Activated B cell treated with CpG ODN at 0.5 μM for 24 hours (primary cell): ENCODE data around the gene PFDN1. TPM values are rescaled to one million over a fixed set of nuclear protein-coding genes. Genes with fewer than 3 reads are reported as not detected.

Experiments
- ATAC-seq: fragments of 200-7000 bp; cut with Tn5 transposase; one replicate; pipeline ENCODE4 v1.10.0; 2021; ENCODE audit warnings: low read depth, mild to moderate bottlenecking, moderate library complexity
- CTCF ChIA-PET: fragments of 350-600 bp; sonication (Branson Sonifier 250); formaldehyde crosslinking; loops from one replicate; lab custom pipeline; 2021; ENCODE audit warnings: antibody characterized with exemption; lab: Charles Lee
- POLR2A ChIA-PET: fragments of 350-600 bp; sonication (Branson Sonifier 250); formaldehyde crosslinking; loops from one replicate; lab custom pipeline; 2021; ENCODE audit warnings: antibody characterized with exemption; lab: Charles Lee
- DNase-seq: peaks from one replicate; pipeline ENCODE4 v3.0.0; 2022
- H3K27ac Mint-ChIP-seq: one replicate; pipeline ENCODE4 v1.8.0; 2020; ENCODE audit warnings: mixed read lengths
- H3K27me3 Mint-ChIP-seq: one replicate; pipeline ENCODE4 v1.8.0; 2021; ENCODE audit warnings: mixed read lengths
- H3K36me3 Mint-ChIP-seq: one replicate; pipeline ENCODE4 v1.8.0; 2021; ENCODE audit warnings: low read depth, mixed read lengths
- H3K4me1 Mint-ChIP-seq: one replicate; pipeline ENCODE4 v1.8.0; 2021; ENCODE audit warnings: mixed read lengths
- H3K4me3 Mint-ChIP-seq: one replicate; pipeline ENCODE4 v1.8.0; 2020; ENCODE audit warnings: mild to moderate bottlenecking, mixed read lengths
- H3K9me3 Mint-ChIP-seq: one replicate; pipeline ENCODE4 v1.8.0; 2020; ENCODE audit warnings: mixed read lengths
- intact Hi-C: fragments of 100-400 bp; cut with micrococcal nuclease; formaldehyde crosslinking; loops from one replicate; pipeline ENCODE4 v1.15.1; 2024
- total RNA-seq: library from RNA; stranded (reverse); gene quantifications from 2 replicates; pipeline ENCODE4 v1.2.3, GENCODE V29; 2022
- TF ChIP-seq, protein P1 (sequence below): fragments of 200-600 bp; IDR thresholded peaks from one replicate; pipeline ENCODE4 v1.8.0; 2022; ENCODE audit warnings: antibody characterized with exemption, mild to moderate bottlenecking

Gene PFDN1
- 38.2 and 38.4 TPM in 2 replicates for total RNA-seq

DNA sequence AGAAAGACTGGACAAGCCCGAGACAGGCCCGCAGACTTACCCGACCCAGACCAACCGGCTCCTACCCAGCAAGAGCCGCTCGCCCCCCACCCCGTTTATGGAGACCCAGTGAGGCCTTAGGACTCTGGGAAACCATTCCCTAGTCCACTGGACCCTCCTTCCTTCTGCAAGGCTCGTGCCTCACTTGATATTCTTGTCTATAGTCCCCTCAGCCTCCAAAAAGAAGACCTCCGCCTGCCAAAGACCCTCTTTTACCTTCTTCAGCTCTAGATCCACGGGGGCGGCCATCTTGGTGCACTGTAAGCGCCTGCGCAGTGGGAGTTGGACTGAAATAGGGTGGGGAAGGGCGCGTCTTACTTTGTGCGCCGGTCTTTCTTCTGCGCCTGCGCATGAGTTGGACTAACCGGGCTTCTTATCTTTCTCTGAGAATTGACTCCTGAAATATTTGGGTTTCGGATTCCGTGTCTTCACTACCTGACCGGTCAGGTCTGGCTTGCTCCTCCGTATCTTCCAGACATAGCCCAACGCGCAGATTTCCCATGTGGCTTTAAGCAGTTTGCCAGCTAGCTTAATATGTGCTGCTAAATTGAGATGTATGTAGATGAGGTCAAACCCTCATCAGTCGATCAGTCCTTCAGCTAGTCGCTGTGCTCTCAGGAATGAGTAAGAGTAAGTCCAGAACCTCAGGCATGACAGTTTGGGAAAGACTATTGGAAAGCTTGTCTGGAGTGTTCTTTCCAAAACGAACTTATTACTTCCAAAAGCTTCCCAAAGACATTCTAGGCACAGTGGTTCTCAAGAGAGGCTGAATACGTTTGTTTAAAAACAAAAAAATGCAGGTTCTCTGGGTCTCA lies at the start of gene PFDN1:
Gene PFDN1 (minus strand): TSS at position 316 of the 854 bp plus-strand sequence. CDS start 28 bp downstream, at position 288.
- peaks cover 21% of the 10 kb centered on the region for H3K4me1 Mint-ChIP-seq
- H3K4me3 Mint-ChIP-seq = peak within 1 kb of the TSS; percentile 99
- TF ChIP-seq, protein P1, sequence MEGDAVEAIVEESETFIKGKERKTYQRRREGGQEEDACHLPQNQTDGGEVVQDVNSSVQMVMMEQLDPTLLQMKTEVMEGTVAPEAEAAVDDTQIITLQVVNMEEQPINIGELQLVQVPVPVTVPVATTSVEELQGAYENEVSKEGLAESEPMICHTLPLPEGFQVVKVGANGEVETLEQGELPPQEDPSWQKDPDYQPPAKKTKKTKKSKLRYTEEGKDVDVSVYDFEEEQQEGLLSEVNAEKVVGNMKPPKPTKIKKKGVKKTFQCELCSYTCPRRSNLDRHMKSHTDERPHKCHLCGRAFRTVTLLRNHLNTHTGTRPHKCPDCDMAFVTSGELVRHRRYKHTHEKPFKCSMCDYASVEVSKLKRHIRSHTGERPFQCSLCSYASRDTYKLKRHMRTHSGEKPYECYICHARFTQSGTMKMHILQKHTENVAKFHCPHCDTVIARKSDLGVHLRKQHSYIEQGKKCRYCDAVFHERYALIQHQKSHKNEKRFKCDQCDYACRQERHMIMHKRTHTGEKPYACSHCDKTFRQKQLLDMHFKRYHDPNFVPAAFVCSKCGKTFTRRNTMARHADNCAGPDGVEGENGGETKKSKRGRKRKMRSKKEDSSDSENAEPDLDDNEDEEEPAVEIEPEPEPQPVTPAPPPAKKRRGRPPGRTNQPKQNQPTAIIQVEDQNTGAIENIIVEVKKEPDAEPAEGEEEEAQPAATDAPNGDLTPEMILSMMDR = no peak
- H3K27me3 Mint-ChIP-seq = peaks cover 3% of the 10 kb centered on the region
- H3K27ac Mint-ChIP-seq = peak within 1 kb of the TSS; percentile 97
- ATAC-seq (peak; percentile 99), DNase-seq (peak; percentile 76)
- H3K9me3 Mint-ChIP-seq = no peaks in the 10 kb centered on the region
- intact Hi-C loops = loop anchor here (1.0 to 5.0 kb wide), 6 partner anchors 19 to 1836 kb away; partner anchors contain the start of genes ANKHD1, CYSTM1, EGR1 and HBEGF
- H3K36me3 Mint-ChIP-seq = peaks cover 24% of the 10 kb centered on the region
- CTCF ChIA-PET = interaction anchor here (1.3 to 2.0 kb wide), 3 partner anchors 44 to 59 kb away, joined by 4 to 6 read pairs (median 5); partner anchors contain the start of gene HBEGF
- POLR2A ChIA-PET = interaction anchor here (0.6 to 1.4 kb wide), 6 partner anchors 12 to 127 kb away, joined by 3 to 7 read pairs (median 4); partner anchors contain the start of genes ANKHD1 and HBEGF

DNA sequence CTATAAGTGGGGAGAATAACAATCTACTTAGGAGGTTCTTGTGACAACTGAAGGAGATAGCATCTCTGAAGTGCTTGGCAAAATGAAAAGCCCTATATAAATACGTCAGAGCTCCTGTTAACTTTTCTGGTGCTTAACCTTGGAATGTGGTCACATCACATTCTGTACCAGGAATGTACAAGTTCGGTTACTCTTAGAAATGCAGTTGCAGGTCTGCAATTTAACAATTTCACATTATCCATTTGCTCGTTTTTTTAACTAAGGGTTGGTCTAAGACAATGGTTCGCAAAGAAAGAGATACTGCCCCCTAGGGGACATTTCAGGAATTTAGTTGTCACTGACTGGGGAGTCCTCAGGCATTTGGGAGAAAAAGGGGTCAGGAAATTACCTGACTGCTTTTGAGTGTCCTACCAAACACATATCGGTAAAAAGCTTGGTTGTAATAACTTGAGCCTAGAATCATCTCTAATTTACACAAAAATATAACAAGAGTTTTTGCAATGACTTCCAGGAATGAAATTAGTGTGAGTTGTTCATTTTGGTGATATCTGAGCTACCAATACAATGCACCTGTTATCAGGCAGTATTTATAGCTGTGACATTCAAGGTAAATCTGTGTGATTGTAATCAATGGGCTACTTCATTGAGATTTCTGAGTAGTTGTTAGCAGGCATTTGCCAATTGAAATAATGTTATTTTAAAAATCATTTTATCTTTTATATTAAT lies 48.9 kb upstream of the PFDN1 start:
- H3K4me3 Mint-ChIP-seq = no peak overlapping the region
- CTCF ChIA-PET = interaction anchor here (0.6 to 14.6 kb wide), 27 partner anchors 7 to 369 kb away, joined by 3 to 347 read pairs (median 4); partner anchors contain the start of genes PFDN1 and SLC4A9
- POLR2A ChIA-PET = interaction anchor here (0.7 to 1.0 kb wide), 2 partner anchors 107 to 108 kb away, joined by 5 to 6 read pairs; no protein-coding TSS in a partner anchor
- H3K27me3 Mint-ChIP-seq = peaks cover 5% of the 10 kb centered on the region
- DNase-seq = no peak
- H3K4me1 Mint-ChIP-seq = peaks cover 21% of the 10 kb centered on the region
- no peaks in the 10 kb centered on the region for H3K9me3 Mint-ChIP-seq
- no peaks in the 10 kb centered on the region for H3K36me3 Mint-ChIP-seq
- intact Hi-C loops = loop anchor here (1.0 kb wide), 2 partner anchors 107 to 111 kb away; no protein-coding TSS in a partner anchor
- no peak overlapping the region for H3K27ac Mint-ChIP-seq
- TF ChIP-seq, protein P1 = peak; percentile 62
- ATAC-seq = peak; percentile 74

DNA sequence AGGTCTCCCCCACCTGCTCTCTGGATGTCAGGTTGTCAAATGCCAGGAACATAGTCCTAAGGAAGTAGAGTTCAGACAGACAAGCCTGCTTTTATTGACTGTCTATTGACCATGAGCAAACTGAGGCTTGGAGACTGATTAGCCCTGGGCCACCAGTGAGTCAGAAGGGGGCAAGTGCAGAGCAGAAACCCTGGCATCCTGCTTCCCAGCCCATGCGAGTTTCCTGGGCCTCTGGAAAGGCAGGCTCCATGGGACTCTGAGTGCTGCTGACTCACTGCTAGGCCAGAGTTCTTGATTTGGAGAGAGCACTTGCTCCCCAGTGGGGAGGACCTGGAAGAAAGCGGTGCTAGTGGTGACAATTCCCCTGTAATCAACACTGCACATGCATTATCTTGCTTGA lies 46.3 kb upstream of the PFDN1 start:
- H3K9me3 Mint-ChIP-seq = no peaks in the 10 kb centered on the region
- intact Hi-C loops = no loop called here
- H3K4me1 Mint-ChIP-seq = peaks cover 32% of the 10 kb centered on the region
- no peak overlapping the region for H3K4me3 Mint-ChIP-seq
- peaks cover 5% of the 10 kb centered on the region for H3K27me3 Mint-ChIP-seq
- ATAC-seq (no peak), DNase-seq (no peak)
- H3K36me3 Mint-ChIP-seq = no peaks in the 10 kb centered on the region
- no peak overlapping the region for H3K27ac Mint-ChIP-seq
- ChIA-PET CTCF (interaction anchor here (1.4 to 14.6 kb wide), 2 partner anchors 15 to 107 kb away, joined by 4 to 347 read pairs; no protein-coding TSS in a partner anchor), POLR2A (no interaction called here)
- TF ChIP-seq, protein P1 = no peak

- CTCF ChIA-PET = interaction anchor here (1.3 to 14.6 kb wide), 3 partner anchors 15 to 106 kb away, joined by 4 to 347 read pairs (median 5); no protein-coding TSS in a partner anchor
- Mint-ChIP-seq H3K36me3 (no peaks in the 10 kb centered on the region), H3K27me3 (peaks cover 5% of the 10 kb centered on the region), H3K4me1 (peaks cover 39% of the 10 kb centered on the region), H3K9me3 (no peaks in the 10 kb centered on the region), H3K27ac (no peak overlapping the region), H3K4me3 (peak overlapping the region; percentile 17)
- no peak for DNase-seq
- POLR2A ChIA-PET = no interaction called here
- TF ChIP-seq, protein P1 = no peak
- intact Hi-C loops = no loop called here
- ATAC-seq = no peak
These were observed 45.2 kb upstream of the PFDN1 start for GRCh38 chr5:140348104-140348503.
